Heart right ventricle (tissue), 16 donors: Measurements from ENCODE around the gene TSPAN8. TPM values are rescaled to one million over a fixed set of nuclear protein-coding genes. Genes with fewer than 3 reads are reported as not detected.

ENCODE experiments used
- ATAC-seq, 8 donors: fragments of 200-7000 bp; cut with Tn5 transposase; one replicate each; pipeline ENCODE4 v1.9.1; 2020; ENCODE audit warnings: mild to moderate bottlenecking in 8 of 8, moderate library complexity in 8 of 8, moderate number of reproducible peaks in 1 of 8
- DNase-seq, 2 donors: peaks; one replicate each; pipeline ENCODE4 v3.0.0-alpha.2; 2020
- H3K27ac ChIP-seq, 10 donors: fragments of 200-600 bp; sonication (generic) in 2 of 10; one replicate each; pipeline versions ENCODE4 v1.5.0 to v1.8.0; 2020 to 2022; ENCODE audit warnings: mild to moderate bottlenecking in 3 of 10
- H3K27me3 ChIP-seq, 7 donors: fragments of 200-600 bp; one replicate each; pipeline ENCODE4 v1.8.0; 2021 to 2022; ENCODE audit warnings: mild to moderate bottlenecking in 2 of 7
- H3K36me3 ChIP-seq, 9 donors: fragments of 200-600 bp; sonication (generic) in 1 of 9; one replicate each; pipeline versions ENCODE4 v1.5.0 to v1.8.0; 2020 to 2022; ENCODE audit warnings: mild to moderate bottlenecking in 2 of 9
- H3K4me1 ChIP-seq, 9 donors: fragments of 200-600 bp; sonication (generic) in 1 of 9; one replicate each; pipeline versions ENCODE4 v1.5.0 to v1.8.0; 2020 to 2022; ENCODE audit warnings: mild to moderate bottlenecking in 4 of 9
- H3K4me3 ChIP-seq, 10 donors: fragments of 200-600 bp; sonication (generic) in 2 of 10; one replicate each; pipeline versions ENCODE4 v1.5.0 to v1.8.0; 2020 to 2022; ENCODE audit warnings: mild to moderate bottlenecking in 7 of 10, moderate library complexity in 2 of 10
- H3K9me3 ChIP-seq, 11 donors: fragments of 200-600 bp in 10 of 11; sonication (generic) in 2 of 11; one replicate each; pipeline versions ENCODE4 v1.5.0 to v1.8.0; 2013 to 2022; ENCODE audit warnings: mild to moderate bottlenecking in 2 of 11, control low read depth in 1 of 11, moderate library complexity in 1 of 11
- CTCF ChIP-seq, 9 donors: fragments of 200-600 bp; sonication (generic) in 2 of 9; IDR thresholded peaks; one replicate each; pipeline versions ENCODE4 v1.5.0 to v1.8.0; 2021 to 2022; ENCODE audit warnings: antibody characterized with exemption in 9 of 9, mild to moderate bottlenecking in 5 of 9, moderate library complexity in 1 of 9
- WGBS, 2 donors: extraction: QIAGEN DNeasy Blood & Tissue Kit; methylation state at CpG; one replicate each; pipeline ENCODE4 v1.1.7; 2013; ENCODE audit warnings: inconsistent platforms in 1 of 2; 5-methylcytosine and 5-hydroxymethylcytosine counted together
- intact Hi-C, 10 donors: fragments of 100-400 bp; cut with DNase I; formaldehyde crosslinking; loops; one replicate each; pipeline versions ENCODE4 v1.11.1 to v1.14.2; 2022
- polyA plus RNA-seq, 2 donors: library from polyadenylated mRNA; stranded (reverse); fragments of 200-250 nt; gene quantifications; one replicate each; pipeline ENCODE4 v1.2.3, GENCODE V29; 2013
- total RNA-seq, 10 donors: library from RNA; stranded (reverse); fragmentation: NEBNext Ultra II Directional in 3 of 10; extraction: Animal tissue kit (Norgen Biotek cat#: 25700) in 3 of 10; gene quantifications; one replicate each; pipeline versions ENCODE4 v1.2.1 to v1.2.4, GENCODE V29; 2021 to 2023
- donor health status: Arrhythmogenic right ventricular cardiomyopathy.
- donor health status: ischemic (EF 13 %, LVEDD 7.1; RV severe dilation, severe dysfunction).
- donor health status: healthy with polysubstance abuse.
- donor health status: DM: no; HTN: yes; CAD: no.
- donor health status: DM: no; HTN: no; CAD: no.
- donor health status: ischemic (EF 25% LVEDD 6.9; RV normal size, moderate dysfunction).
- donor health status: ischemic (EF 25% LVEDD 5.7; RV mildly dilated, moderate dysfunction).
- donor health status: healthy.
- donor health status: DM: yes; HTN: yes; CAD: no.
- donor health status: Ischemic cardiomyopathy.
- donor health status: ischemic (EF 35%, LVEDD 5.7; RV mildly dilated, moderate dysfunction).
- donor health status: nonischemic (EF 11% LVEDD 7.7; RV severe dilation, severe dysfunction).
- donor health status: DM: yes; HTN: yes; CAD: no.
- donor health status: PGD.
- donor health status: ischemic (EF 29% LVEDD 5.4; RV normal size, mild dysfunction).
- donor health status: nonischemic (EF 23%, LVEDD 6.1; RV moderate dilation, normal function).

Gene TSPAN8
- total and polyA plus RNA-seq, 12 donors, result 0.09 to 0.75 (median 0.38) TPM; not detected in 6

DNA sequence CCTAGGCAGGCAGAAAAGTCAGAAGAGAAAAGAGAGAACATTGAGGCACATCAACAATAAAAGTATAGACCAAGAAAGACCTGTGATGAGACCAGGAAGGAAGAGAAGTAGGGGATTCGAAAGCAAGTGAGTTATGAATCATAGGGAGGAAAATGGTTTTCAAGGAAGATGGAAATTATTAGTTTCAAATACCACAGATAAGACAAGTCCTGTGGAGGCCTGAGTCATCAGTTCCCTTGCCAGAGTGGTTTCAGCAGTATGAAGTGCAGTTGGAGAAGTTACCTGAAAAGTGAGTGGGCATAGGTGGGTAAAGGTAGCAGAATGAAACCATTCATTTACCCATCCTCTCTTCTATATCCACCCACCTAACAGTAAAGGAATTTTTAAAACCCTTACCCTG lies 25.2 kb upstream of the TSPAN8 start:
- WGBS, 2 donors, result 42 to 67% methylated on average over 1 of the region's 1 CpG
- ATAC-seq (peak in 4 of 8 donors; percentile 21 to 62 (median 46)), DNase-seq (no peak)
- no peak overlapping the region for H3K27ac ChIP-seq
- H3K9me3 ChIP-seq, result peaks cover 0 to 4% (median 0%) of the 10 kb centered on the region in 11 donors
- no peaks in the 10 kb centered on the region for H3K4me1 ChIP-seq
- intact Hi-C loops, result no loop called here
- TF ChIP-seq CTCF (IDR thresholded peaks at IDR 0.05), result no peak
- no peak overlapping the region for H3K4me3 ChIP-seq
- H3K27me3 ChIP-seq, result no peaks in the 10 kb centered on the region
- no peaks in the 10 kb centered on the region for H3K36me3 ChIP-seq

DNA sequence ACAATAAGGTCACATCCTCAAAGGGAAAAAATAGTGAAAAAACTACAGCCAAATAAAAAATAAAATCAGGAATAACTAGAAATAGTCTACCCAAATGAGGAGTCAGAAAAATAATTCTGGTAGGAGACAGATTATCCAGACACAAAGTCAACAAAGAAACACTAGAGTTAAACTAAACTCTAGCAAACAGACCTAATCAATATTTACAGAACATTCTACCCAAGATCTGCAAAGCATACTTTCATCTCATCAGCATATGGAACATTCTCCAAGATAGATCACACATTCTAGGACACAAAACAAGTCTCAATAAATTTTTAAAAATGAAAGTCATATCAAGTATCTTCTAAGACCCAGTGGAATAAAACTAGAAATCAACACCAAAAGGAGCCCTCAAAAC lies 20.4 kb upstream of the TSPAN8 start:
- no peaks in the 10 kb centered on the region for H3K36me3 ChIP-seq
- intact Hi-C loops, result no loop called here
- no peak for DNase-seq

DNA sequence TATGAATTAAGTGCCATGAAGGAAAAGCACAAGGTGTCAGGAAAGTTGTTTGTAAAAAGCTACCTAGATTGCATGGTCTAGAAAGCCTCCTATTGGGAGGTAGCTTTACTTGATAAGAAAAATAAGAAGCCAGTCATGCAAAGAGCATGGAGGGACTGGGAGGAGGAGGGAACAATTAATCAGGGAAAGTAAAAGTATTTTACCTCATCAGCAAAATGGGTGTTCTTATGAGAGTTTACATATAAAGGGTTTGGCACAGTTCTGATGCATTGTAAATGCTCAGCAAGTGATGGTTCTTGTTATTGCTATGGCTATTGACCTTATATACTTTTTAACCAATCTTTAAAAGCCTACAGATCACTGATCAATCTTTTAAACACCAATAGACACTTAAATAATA lies 17.0 kb upstream of the TSPAN8 start:
- H3K9me3 ChIP-seq, result no peaks in the 10 kb centered on the region
- TF ChIP-seq CTCF (IDR thresholded peaks at IDR 0.05), result no peak
- no peak overlapping the region for H3K4me3 ChIP-seq
- H3K27ac ChIP-seq, result no peak overlapping the region
- DNase-seq (no peak), ATAC-seq (no peak)
- H3K4me1 ChIP-seq, result no peaks in the 10 kb centered on the region
- intact Hi-C loops, result no loop called here
- H3K36me3 ChIP-seq, result no peaks in the 10 kb centered on the region
- H3K27me3 ChIP-seq, result no peaks in the 10 kb centered on the region

More for the DNA sequence above, 20.4 kb upstream of the TSPAN8 start:
- Histone ChIP-seq H3K9me3 (no peaks in the 10 kb centered on the region), H3K4me3 (no peak overlapping the region), H3K4me1 (no peaks in the 10 kb centered on the region), H3K27me3 (no peaks in the 10 kb centered on the region), H3K27ac (no peak overlapping the region)
- no peak for ATAC-seq
- no peak for TF ChIP-seq CTCF (IDR thresholded peaks at IDR 0.05)

GRCh38 chr12:71174146-71174545 lies 16.3 kb upstream of the TSPAN8 start:
- Histone ChIP-seq H3K9me3 (no peaks in the 10 kb centered on the region), H3K27ac (no peak overlapping the region), H3K4me3 (no peak overlapping the region), H3K4me1 (no peaks in the 10 kb centered on the region), H3K36me3 (no peaks in the 10 kb centered on the region), H3K27me3 (no peaks in the 10 kb centered on the region)
- ATAC-seq (no peak), DNase-seq (no peak)
- no peak for TF ChIP-seq CTCF (IDR thresholded peaks at IDR 0.05)
- intact Hi-C loops, result no loop called here
- WGBS, 2 donors, result 32 to 36% methylated on average over 1 of the region's 1 CpG

DNA sequence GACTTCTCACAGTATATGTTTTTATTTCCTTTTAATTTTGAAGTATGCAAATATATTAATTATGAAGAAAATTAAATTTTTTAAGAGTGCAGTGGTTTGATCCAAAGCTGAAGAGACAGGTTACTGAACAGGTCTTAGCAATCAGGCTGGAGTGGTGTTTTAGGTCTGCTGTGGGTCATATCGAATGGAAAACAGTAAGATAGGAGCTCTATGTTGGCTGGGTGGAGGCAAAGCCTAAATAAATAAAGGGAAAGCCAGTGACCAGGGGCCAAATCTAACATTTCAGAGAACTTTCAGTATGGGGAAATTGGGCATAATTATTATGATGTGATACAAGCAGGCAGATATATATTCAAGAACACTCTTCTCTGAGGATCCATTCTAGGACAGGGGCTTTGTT lies 12.7 kb upstream of the TSPAN8 start:
- intact Hi-C loops, result no loop called here
- H3K4me1 ChIP-seq, result no peaks in the 10 kb centered on the region
- 55 to 65% methylated on average over 1 of the region's 1 CpG for WGBS, 2 donors
- TF ChIP-seq CTCF (IDR thresholded peaks at IDR 0.05), result no peak
- no peaks in the 10 kb centered on the region for H3K27me3 ChIP-seq
- ATAC-seq, result no peak
- H3K4me3 ChIP-seq, result no peak overlapping the region
- no peak for DNase-seq
- H3K27ac ChIP-seq, result no peak overlapping the region
- no peaks in the 10 kb centered on the region for H3K36me3 ChIP-seq
- H3K9me3 ChIP-seq, result peaks cover 0 to 11% (median 0%) of the 10 kb centered on the region in 11 donors
